ENCODE data around the gene NPFFR1.

Gene NPFFR1

GRCh38 chr10:70221030-70221429 lies 62.8 kb downstream of the NPFFR1 start:
- TF ChIP-seq, protein P1, sequence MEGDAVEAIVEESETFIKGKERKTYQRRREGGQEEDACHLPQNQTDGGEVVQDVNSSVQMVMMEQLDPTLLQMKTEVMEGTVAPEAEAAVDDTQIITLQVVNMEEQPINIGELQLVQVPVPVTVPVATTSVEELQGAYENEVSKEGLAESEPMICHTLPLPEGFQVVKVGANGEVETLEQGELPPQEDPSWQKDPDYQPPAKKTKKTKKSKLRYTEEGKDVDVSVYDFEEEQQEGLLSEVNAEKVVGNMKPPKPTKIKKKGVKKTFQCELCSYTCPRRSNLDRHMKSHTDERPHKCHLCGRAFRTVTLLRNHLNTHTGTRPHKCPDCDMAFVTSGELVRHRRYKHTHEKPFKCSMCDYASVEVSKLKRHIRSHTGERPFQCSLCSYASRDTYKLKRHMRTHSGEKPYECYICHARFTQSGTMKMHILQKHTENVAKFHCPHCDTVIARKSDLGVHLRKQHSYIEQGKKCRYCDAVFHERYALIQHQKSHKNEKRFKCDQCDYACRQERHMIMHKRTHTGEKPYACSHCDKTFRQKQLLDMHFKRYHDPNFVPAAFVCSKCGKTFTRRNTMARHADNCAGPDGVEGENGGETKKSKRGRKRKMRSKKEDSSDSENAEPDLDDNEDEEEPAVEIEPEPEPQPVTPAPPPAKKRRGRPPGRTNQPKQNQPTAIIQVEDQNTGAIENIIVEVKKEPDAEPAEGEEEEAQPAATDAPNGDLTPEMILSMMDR (IDR thresholded peaks at IDR 0.05; ENCODE audit: insufficient read depth, missing control alignments), result no peak
- FAIRE-seq (no peak), DNase-seq (ENCODE audit: insufficient read length, low spot score) (no peak)

DNA sequence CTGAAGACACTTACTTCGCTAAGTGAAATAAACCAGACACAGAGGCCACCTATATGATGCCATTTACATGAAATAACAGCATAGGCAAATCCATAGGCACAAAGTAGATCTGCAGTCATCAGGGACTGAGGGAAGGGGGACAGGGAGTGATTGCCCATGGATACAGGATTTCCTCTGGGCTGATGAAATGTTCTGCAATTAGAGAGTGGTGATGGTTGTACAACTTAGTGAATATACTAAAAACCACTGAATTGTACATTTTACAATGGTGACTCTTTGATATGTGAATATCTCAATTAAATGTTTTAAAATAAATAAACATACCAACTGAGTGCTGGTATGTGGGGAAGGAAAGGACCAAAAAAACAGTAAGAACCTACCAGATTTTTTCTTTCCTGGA lies 70.9 kb downstream of the NPFFR1 start:
- TF ChIP-seq, protein P1 (IDR thresholded peaks at IDR 0.05; ENCODE audit: insufficient read depth, missing control alignments), result no peak
- FAIRE-seq (no peak), DNase-seq (ENCODE audit: insufficient read length, low spot score) (no peak)

- DNase-seq (ENCODE audit: insufficient read length, low spot score) (no peak), FAIRE-seq (no peak)
- TF ChIP-seq, protein P1 (IDR thresholded peaks at IDR 0.05; ENCODE audit: insufficient read depth, missing control alignments), result no peak
These were observed 71.5 kb downstream of the NPFFR1 start for GRCh38 chr10:70212277-70212676.

GRCh38 chr10:70206762-70207161 lies 77.0 kb downstream of the NPFFR1 start:
- TF ChIP-seq, protein P1 (IDR thresholded peaks at IDR 0.05; ENCODE audit: insufficient read depth, missing control alignments), result no peak
- DNase-seq (ENCODE audit: insufficient read length, low spot score) (no peak), FAIRE-seq (no peak)

GRCh38 chr10:70201105-70201504 lies 82.7 kb downstream of the NPFFR1 start:
- no peak for DNase-seq (ENCODE audit: insufficient read length, low spot score)
- TF ChIP-seq, protein P1 (IDR thresholded peaks at IDR 0.05; ENCODE audit: insufficient read depth, missing control alignments), result no peak
- no peak for FAIRE-seq

DNA sequence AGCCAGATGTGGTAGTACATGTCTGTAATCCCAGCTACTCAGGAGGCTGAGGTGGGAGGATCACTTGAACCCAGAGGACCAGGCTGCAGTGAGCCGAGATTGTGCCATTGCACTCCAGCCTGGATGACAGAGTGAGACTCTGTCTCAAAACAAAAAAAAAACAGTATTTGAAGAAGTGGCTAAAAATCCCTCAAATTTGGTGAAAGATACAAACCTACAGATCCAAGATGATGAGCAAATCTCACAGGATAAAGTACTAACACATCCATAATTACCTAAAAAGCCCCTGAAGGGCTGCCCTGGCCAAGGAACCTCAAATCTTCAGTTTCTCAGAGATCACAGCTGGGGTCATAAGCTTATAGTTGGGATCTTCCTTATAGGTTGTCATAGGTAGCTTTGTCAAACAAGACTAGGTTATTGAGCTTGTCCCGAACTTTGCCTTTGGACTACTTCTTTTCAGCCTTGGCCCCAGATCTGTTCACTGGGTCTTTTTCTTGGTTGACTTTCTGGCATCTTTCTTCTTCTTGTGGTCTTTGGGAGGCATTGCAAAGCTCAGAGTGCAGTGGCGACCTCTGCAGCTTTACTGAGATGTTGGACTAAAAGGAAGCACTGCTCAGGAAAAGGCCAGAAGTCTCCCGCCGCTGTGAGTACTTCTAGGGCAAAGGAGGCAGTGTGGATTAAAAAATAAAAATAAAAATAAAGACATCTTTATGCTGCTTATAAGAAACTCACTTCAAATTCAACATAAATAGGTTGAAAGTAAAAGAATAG lies 84.9 kb downstream of the NPFFR1 start:
- FAIRE-seq (no peak), DNase-seq (ENCODE audit: insufficient read length, low spot score) (no peak)
- TF ChIP-seq, protein P1 (IDR thresholded peaks at IDR 0.05; ENCODE audit: insufficient read depth, missing control alignments), result no peak

Data from D721Med (cell line).